GM12892 (cell line): Measurements from ENCODE around the gene TCEAL9.

ENCODE experiments used
- POLR2A ChIP-seq: IDR thresholded peaks from 2 replicates; pipeline ENCODE4 v1.6.1; 2011; ENCODE audit warnings: low read depth, low read length, control low read depth
- POLR2AphosphoS5 ChIP-seq: IDR thresholded peaks from 2 replicates; pipeline ENCODE4 v1.6.1; 2011; ENCODE audit warnings: low read depth, low read length, control low read depth
- TAF1 ChIP-seq: IDR thresholded peaks from 2 replicates; pipeline ENCODE4 v1.6.1; 2011; ENCODE audit warnings: low read depth, mild to moderate bottlenecking, control low read depth, low read length, borderline replicate concordance

DNA sequence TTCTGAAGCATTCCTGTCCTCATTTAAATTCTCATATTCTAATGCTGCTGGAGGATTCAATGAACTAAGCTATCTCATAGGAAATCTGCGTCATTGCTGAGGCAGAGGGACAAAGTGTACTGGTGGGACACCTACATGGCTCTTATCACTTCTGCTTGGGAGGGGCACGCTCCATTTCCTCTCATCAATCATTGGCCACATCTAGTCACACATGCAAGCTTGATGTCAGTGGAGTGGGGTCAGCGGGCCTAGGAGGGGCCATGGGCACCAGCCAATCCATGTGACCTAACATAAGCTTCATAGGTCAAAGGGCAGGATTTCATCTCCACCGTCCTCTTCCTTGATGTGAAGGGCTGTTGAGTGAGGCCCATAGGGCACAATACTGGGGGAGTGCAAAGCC is 41.4 kb downstream of the TCEAL9 start:
- TF ChIP-seq POLR2AphosphoS5 (no peak), POLR2A (no peak), TAF1 (no peak)
